Activated B cell treated with CpG ODN at 0.5 μM for 24 hours (primary cell): ENCODE data around the gene RECQL5. TPM values are rescaled to one million over a fixed set of nuclear protein-coding genes. Genes with fewer than 3 reads are reported as not detected.

Source experiments
- ATAC-seq: fragments of 200-7000 bp; cut with Tn5 transposase; one replicate; pipeline ENCODE4 v1.10.0; 2021; ENCODE audit warnings: low read depth, mild to moderate bottlenecking, moderate library complexity
- CTCF ChIA-PET: fragments of 350-600 bp; sonication (Branson Sonifier 250); formaldehyde crosslinking; loops from one replicate; lab custom pipeline; 2021; ENCODE audit warnings: antibody characterized with exemption; lab: Charles Lee
- POLR2A ChIA-PET: fragments of 350-600 bp; sonication (Branson Sonifier 250); formaldehyde crosslinking; loops from one replicate; lab custom pipeline; 2021; ENCODE audit warnings: antibody characterized with exemption; lab: Charles Lee
- DNase-seq: peaks from one replicate; pipeline ENCODE4 v3.0.0; 2022
- H3K27ac Mint-ChIP-seq: one replicate; pipeline ENCODE4 v1.8.0; 2020; ENCODE audit warnings: mixed read lengths
- H3K27me3 Mint-ChIP-seq: one replicate; pipeline ENCODE4 v1.8.0; 2021; ENCODE audit warnings: mixed read lengths
- H3K36me3 Mint-ChIP-seq: one replicate; pipeline ENCODE4 v1.8.0; 2021; ENCODE audit warnings: low read depth, mixed read lengths
- H3K4me1 Mint-ChIP-seq: one replicate; pipeline ENCODE4 v1.8.0; 2021; ENCODE audit warnings: mixed read lengths
- H3K4me3 Mint-ChIP-seq: one replicate; pipeline ENCODE4 v1.8.0; 2020; ENCODE audit warnings: mild to moderate bottlenecking, mixed read lengths
- H3K9me3 Mint-ChIP-seq: one replicate; pipeline ENCODE4 v1.8.0; 2020; ENCODE audit warnings: mixed read lengths
- CTCF ChIP-seq: fragments of 200-600 bp; IDR thresholded peaks from one replicate; pipeline ENCODE4 v1.8.0; 2022; ENCODE audit warnings: antibody characterized with exemption, mild to moderate bottlenecking
- intact Hi-C: fragments of 100-400 bp; cut with micrococcal nuclease; formaldehyde crosslinking; loops from one replicate; pipeline ENCODE4 v1.15.1; 2024
- total RNA-seq: library from RNA; stranded (reverse); gene quantifications from 2 replicates; pipeline ENCODE4 v1.2.3, GENCODE V29; 2022

Gene RECQL5
- total RNA-seq = 55.9 and 65.4 TPM in 2 replicates

DNA sequence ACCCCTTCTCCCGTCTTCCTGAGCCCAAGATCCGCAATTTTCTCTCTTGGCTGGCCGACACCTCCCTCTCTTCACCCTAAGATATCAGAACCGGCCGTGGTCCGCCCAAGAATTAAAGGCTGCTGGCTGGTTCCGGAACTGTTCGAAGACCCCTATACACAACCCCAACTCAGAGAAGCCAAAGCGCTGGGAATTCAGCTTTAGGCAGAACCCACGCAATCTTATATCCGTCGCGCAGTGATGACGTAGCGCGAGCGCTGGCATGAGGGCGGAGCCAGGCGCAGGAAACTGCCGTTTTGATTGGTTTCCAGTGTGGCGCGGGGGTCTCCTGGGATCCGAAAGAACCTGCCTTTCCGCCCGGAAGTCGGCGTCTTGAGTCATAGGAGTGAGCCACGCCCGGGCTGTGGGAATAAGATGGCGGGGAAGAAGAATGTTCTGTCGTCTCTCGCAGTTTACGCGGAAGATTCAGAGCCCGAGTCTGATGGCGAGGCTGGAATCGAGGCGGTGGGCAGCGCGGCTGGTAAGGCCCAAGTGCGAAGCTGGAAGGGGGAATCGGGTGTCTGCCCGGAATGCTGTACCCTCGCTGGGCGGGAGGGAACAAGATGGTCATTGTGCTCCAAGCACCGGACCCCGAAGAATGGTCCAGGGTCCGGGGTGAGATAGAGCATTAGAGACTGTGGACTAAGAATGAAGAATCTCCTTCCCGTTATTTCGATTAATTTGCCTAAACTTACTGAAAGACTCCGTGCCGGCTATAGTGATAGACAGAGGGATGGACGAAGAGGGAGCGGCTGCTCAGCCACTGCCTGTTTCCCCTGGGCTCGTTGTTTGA, at the start of gene RECQL5, which contains the start of gene SAP30BP:
Gene RECQL5 (minus strand): TSS at position 196 of the 832 bp plus-strand sequence. CDS start 597 bp downstream, outside the sequence.
Gene SAP30BP (plus strand): TSS at position 380 of the 832 bp plus-strand sequence. CDS start 35 bp downstream, at position 415.
- ChIA-PET CTCF (interaction anchor here (0.9 to 2.2 kb wide), 10 partner anchors 8 to 95 kb away, joined by 3 to 9 read pairs (median 4); no protein-coding TSS in a partner anchor), POLR2A (interaction anchor here (0.5 to 2.1 kb wide), 19 partner anchors 9 to 495 kb away, joined by 3 to 16 read pairs (median 5); partner anchors contain the start of genes SLC25A19, SMIM5, UNC13D and WBP2)
- peak within 1 kb of the TSS; percentile 27 for H3K27ac Mint-ChIP-seq
- DNase-seq (peak; percentile 95), ATAC-seq (peak; percentile 74)
- H3K27me3 Mint-ChIP-seq = no peaks in the 10 kb centered on the region
- no peak for TF ChIP-seq CTCF
- peaks cover 48% of the 10 kb centered on the region for H3K36me3 Mint-ChIP-seq
- H3K4me3 Mint-ChIP-seq = peak within 1 kb of the TSS; percentile 55
- no peaks in the 10 kb centered on the region for H3K9me3 Mint-ChIP-seq
- peaks cover 47% of the 10 kb centered on the region for H3K4me1 Mint-ChIP-seq
- intact Hi-C loops = loop anchor here (1.0 to 5.0 kb wide), 5 partner anchors 22 to 840 kb away; partner anchors contain the start of genes SLC25A19 and UNK

DNA sequence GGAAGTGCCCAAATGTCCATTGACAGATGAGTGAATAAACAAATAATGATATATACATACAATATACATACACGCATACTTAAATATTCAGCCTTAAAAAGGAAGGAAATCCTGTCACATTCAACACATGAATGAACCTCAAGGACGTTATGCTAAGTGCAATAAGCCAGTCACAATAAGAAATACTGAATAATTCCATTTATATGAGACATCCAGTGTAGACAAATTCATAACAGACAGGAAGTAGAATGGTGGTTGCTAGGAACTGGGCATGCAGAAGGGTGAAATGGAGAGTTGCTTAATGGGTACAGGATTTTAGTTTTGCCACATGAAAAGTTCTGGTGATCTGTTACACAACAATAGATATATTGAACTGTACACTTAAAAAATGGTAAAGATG, 45.5 kb upstream of the RECQL5 start:
- no peak overlapping the region for H3K4me3 Mint-ChIP-seq
- CTCF ChIA-PET = no interaction called here
- ATAC-seq = no peak
- no peaks in the 10 kb centered on the region for H3K4me1 Mint-ChIP-seq
- peaks cover 14% of the 10 kb centered on the region for H3K36me3 Mint-ChIP-seq
- no peak for DNase-seq
- no peak for TF ChIP-seq CTCF
- no peak overlapping the region for H3K27ac Mint-ChIP-seq
- no peaks in the 10 kb centered on the region for H3K9me3 Mint-ChIP-seq
- POLR2A ChIA-PET = no interaction called here
- H3K27me3 Mint-ChIP-seq = peaks cover 3% of the 10 kb centered on the region
- intact Hi-C loops = no loop called here

DNA sequence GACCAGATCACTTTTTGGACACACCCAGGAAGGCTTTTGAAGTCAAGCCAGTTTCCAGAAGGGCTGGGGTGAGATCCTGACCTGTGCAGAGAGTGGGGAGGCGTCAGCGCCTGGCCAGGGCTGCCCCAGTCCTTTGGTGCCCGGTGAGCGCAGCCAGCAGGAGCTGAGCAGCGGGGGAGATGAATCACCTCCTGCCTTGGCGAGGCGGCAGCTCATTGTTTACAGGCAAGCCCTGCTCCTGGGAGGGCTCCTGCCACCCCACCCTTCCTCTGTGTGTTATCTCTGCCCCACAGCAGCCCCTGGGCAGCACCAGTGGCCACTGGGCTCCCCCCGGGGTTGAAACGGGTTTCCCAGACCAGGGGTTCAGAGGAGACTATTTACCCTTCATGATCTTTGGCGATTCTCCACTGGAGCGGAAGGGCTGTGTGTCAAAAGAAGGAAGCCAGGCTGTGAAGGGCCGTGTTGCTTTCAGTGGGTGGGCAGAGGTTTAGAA, 40.2 kb upstream of the RECQL5 start:
- ATAC-seq = no peak
- intact Hi-C loops = no loop called here
- ChIA-PET POLR2A (no interaction called here), CTCF (interaction anchor here (0.7 kb wide), 1 partner anchor 74 kb away, joined by 3 read pairs; the partner anchor contains the start of gene SMIM5)
- H3K27me3 Mint-ChIP-seq = no peaks in the 10 kb centered on the region
- H3K4me3 Mint-ChIP-seq = no peak overlapping the region
- peak overlapping the region; percentile 50 for H3K27ac Mint-ChIP-seq
- H3K9me3 Mint-ChIP-seq = no peaks in the 10 kb centered on the region
- H3K4me1 Mint-ChIP-seq = no peaks in the 10 kb centered on the region
- TF ChIP-seq CTCF = no peak
- peaks cover 67% of the 10 kb centered on the region for H3K36me3 Mint-ChIP-seq
- no peak for DNase-seq

GRCh38 chr17:75706042-75706728, 39.2 kb upstream of the RECQL5 start:
- H3K4me3 Mint-ChIP-seq = no peak overlapping the region
- CTCF ChIA-PET = no interaction called here
- POLR2A ChIA-PET = no interaction called here

More at GRCh38 chr17:75706042-75706728, 39.2 kb upstream of the RECQL5 start:
- ATAC-seq (no peak), DNase-seq (no peak)
- Mint-ChIP-seq H3K27me3 (no peaks in the 10 kb centered on the region), H3K36me3 (peaks cover 76% of the 10 kb centered on the region), H3K27ac (no peak overlapping the region), H3K9me3 (no peaks in the 10 kb centered on the region), H3K4me1 (no peaks in the 10 kb centered on the region)
- intact Hi-C loops = no loop called here
- TF ChIP-seq CTCF = no peak
